NCI-H524 treated with DMSO at 0.1 percent for 48 hours (cell line): ENCODE data around the gene SNX4.
"Not testable (repeated sequence)": the region's sequence is repeated elsewhere in the genome, so short reads cannot be mapped to it uniquely, and the experiment has no call there.

Experiments
- DNase-seq: peaks from one replicate; lab custom pipeline; 2025; lab: John Stamatoyannopoulos, UW

The SNX4 gene

DNA sequence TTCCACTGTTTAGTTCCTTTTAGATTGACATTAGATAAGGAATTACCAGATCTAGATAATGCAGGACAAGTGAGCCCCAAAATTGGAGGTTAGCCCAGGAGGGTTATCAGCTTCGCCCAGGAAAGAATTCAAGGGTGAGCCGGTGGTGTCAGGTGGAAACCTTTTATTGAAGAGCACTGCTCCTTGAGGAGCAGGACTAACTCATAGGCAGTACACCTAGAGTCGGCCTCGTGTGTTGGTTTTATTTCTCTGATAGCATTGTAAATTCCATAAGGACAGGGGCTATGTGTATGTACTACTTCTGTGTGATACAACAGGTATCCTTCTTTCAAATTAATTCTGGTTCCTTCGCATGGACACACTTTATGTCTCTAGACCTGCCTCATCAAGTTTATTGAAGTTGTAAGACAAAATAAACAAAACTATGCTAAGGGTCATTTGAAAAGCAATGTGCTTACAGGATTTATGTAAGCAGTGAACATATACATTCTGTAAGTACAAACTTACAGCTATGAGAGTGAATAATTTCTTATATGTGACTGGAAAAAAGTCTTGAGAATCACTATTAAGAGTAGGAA lies 57.2 kb downstream of the SNX4 start:
- no peak for DNase-seq

DNA sequence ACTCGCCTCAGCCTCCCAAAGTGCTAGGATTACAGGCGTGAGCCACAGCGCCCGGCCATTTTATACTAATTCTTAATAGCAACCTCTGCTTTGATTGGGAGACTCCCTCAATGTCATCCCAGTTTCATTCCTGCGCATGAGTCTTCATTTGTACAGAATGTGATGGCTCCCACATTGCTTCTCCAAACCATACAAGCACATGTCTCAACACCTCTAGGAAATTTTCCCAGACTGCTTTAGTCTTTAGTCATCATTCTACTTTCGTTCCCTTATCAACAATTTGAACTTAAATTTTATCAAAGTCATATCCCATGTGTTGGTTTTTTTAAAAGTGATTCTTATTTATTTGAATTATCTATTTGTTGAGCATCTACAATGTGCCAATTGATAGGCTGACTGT lies 58.1 kb downstream of the SNX4 start:
- no peak for DNase-seq

DNA sequence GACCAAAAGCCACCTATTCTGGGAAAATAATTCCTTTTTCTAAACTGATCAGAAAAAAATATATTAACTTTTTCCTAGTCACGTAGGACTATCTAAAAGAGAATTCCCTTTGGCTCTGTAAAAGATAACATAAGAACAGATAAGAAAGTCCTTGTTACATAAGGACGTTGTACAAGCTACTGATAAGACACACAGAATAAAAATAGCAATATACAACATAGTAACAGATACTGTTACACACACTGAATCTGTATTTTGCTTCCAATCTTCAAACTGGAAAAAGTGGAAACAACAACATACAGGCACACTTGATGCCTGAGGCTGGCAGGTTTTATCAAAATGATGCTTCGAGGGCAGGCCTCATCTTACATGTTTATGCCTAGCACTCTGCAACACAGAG lies 59.8 kb downstream of the SNX4 start:
- no peak for DNase-seq

DNA sequence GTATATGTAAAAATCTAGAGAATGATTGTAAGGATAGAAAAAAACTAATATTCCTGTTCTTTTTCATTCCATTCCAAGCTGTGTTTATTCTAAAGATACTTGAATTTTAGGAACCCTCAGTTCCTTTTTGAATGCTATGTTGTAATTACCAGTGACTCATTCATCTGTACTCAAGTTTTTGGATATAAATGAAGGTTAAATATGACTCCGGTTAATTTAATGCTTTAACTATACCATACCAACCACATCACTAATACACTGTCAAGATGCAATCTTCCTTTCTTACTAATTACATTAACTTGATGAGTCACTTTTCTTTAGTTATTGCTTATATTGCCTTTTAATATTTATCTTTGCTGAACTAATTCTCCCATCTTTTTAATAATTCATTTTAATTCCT lies 76.1 kb downstream of the SNX4 start:
- DNase-seq: no peak

DNA sequence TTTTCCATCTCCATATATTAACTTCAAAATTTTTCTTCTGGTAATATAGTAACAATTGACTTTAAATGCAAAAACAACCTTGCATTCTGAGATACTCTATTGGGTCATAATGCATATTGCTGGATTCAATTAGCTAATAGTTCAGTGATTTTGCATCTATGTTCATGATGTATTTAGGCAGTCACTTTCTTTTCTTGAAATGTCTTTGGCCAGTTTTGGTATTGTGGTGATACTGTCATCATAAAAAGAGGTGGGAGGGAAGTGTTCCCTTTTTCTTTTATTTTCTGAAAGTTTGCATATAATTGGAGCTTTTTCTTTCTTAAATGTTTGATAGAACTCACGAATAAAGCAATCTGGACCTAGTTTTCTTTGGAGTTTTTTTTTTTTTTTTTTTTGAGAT lies 77.5 kb downstream of the SNX4 start:
- no peak for DNase-seq

GRCh38 chr3:125440970-125441369 lies 79.0 kb downstream of the SNX4 start:
- no peak for DNase-seq

- no peak for DNase-seq
Observed at GRCh38 chr3:125440559-125440955, 79.4 kb downstream of the SNX4 start.

GRCh38 chr3:125437631-125438435 lies 82.2 kb downstream of the SNX4 start:
- DNase-seq: no peak

- DNase-seq: no peak
Observed at GRCh38 chr3:125436921-125437320, 83.1 kb downstream of the SNX4 start.

- no peak for DNase-seq
Observed at GRCh38 chr3:125435231-125435630, 84.8 kb downstream of the SNX4 start.

DNA sequence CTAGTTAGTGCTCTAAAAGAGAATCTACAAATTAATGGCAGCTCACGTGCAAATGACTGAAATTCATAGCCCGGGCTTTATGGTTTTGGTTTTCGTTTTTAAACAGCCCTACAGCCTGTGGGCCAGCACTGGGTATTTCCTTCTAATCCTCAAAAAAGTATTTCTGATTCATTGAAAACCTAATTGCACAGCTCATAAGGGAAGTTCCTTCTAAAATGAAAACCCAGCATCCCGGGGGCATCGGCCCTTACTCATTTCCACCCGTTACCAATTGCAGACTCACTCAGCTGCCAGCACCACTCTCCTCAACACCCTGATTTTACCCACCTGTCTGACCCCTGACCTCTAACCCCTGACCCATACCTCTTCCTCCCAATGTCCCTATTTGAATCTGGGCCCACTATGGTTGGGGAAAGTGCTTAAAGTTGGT lies 85.4 kb downstream of the SNX4 start:
- DNase-seq: no peak

DNA sequence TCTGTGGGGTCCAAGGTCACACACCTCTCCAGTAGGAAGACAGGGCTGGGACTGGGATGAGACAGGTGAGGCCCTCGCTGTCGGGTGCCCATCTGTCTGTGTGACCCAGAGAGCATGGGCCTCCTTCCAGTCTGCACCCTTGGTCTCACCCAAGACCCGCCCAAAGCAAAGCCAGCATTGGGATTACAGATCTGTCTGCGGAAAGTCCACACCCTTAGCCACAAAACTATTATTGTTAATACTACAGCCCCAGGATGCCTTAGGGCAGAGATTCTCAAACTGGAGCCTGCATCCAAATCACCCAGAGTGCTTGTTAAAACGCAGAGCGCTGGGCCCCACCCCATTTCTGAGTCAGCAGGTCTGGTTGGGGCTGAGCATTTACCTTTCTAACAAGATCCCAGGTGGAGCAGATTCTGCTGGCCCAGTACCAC lies 86.4 kb downstream of the SNX4 start:
- no peak for DNase-seq

- no peak for DNase-seq
Observed at GRCh38 chr3:125433091-125433534, 86.9 kb downstream of the SNX4 start.

DNA sequence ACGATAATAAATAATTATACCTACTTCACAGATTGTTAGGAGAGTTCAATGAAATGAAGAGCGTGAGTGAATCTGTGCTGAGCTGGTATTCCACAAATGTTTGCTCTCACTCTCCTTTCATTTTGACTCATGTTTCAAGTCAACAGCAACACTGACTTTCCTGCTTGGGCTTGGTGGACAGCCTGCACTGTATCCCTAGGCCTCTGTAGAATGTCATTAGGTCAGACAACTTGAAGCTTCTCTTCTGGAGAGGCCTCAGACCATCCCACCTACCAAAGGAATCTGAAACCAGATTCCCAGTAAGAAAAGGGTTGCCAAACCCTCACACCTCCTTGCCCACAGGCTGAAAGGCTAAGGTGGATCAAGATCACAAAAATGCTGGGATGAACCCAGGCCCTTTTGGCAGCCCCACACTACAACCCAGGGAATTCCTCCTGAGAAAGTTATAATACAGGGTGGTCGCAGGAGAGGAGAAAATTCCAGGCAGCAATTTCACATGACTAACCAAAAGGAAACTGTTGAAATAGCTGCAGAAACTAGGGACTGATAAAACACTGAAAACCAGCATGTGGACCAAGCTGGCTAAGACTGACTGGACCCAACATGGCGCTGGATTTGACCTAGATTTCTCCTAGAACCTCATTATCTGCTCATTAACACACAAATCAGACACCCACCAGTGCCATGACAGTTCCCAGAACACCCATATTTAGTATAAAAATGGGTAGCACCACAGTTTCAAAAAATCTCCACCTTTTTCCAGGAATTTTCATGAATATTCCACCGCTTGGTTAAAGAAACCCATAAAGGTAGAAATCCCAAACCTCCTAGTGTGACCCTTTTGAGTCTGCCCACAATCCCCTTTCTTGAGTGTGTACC lies 87.9 kb downstream of the SNX4 start:
- DNase-seq: no peak

DNA sequence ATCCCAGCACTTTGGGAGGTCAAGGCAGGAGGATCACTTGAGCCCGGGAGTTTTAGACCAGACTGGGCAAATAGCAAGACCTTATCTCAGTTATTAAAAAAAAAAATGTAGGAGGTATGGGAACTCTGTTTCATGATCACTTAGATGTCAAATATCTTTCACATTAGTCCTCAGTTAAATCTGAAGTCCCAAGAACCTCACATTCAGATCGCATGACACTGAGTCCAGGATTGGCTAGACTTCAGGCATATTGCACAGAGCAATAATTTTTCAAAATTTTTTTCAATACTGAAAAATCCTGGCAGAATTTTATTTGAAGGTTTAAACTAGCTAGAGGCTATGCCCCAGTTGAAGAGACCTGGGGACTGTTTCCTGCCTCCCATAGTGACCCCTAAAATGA lies 88.6 kb downstream of the SNX4 start:
- no peak for DNase-seq

GRCh38 chr3:125428216-125428830 lies 91.7 kb downstream of the SNX4 start:
- DNase-seq: no peak

DNA sequence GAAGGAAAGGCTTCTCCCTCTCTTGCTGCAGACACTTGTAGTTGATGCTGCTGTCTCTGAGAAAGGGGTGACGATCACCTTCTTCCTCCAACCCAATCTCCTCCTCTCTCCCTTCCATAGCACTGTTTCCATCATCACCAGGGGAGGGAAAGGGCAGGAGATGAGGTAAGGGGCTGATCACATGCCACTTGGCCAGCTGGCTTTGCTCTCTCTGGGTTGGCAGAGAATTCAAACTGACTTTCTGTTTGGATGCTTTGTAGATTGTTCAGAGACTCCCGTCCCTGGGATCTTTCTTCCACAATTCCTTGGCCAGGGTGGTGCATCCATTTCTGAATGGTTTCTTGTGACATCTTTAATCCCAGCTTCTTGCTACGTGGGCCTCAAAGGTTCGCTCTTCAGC lies 101.7 kb downstream of the SNX4 start:
- no peak for DNase-seq

DNA sequence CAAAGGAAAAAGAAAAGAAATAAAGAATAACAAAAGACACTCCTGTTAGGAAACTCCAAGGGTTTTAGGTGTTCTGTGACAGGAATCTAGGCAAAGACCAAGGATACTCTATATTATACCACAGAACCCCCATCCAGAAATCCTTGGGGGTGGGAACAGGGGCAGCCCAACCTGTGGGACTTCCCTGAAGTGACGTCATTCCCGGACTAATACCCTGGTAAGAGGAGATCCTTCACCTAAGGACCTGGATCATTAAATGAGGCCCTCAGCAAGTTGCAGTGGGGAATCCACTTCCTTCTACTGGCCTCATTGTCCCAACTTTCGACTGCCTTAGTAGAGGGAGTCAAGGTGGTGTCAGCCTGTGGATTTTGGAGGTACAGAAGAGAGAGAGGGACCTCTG lies 103.8 kb downstream of the SNX4 start:
- no peak for DNase-seq

- DNase-seq: no peak
Observed at GRCh38 chr3:125414669-125415068, 105.3 kb downstream of the SNX4 start.

- DNase-seq: no peak
Observed at GRCh38 chr3:125410922-125411321, 109.1 kb downstream of the SNX4 start.

GRCh38 chr3:125406070-125406469 lies 113.9 kb downstream of the SNX4 start:
- DNase-seq: no peak

DNA sequence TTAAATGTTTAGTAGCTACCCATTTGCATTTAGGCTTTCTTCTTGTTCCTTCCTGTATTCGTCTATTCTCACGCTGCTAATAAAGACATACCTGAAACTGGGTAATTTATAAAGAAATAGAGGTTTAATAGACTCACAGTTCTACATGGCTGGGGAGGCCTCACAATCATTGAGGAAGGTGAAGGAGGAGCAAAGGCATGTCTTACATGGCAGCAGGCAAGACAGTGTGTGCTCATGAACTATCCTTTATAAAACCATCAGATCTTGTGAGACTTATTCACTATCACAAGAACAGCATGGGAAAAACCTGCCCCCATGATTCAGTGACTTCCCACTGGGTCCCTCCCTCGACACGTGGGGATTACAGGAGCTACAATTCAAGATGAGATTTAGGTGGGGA lies 114.5 kb downstream of the SNX4 start:
- DNase-seq: not testable (repeated sequence)
